Cerebellar cortex (tissue), 1 donor: ENCODE data around the gene HOXB4.

Source experiments
- DNase-seq: peaks from one replicate; pipeline ENCODE4 v3.0.0-alpha.2; 2015; ENCODE audit warnings: low spot score

HOXB4 gene

DNA sequence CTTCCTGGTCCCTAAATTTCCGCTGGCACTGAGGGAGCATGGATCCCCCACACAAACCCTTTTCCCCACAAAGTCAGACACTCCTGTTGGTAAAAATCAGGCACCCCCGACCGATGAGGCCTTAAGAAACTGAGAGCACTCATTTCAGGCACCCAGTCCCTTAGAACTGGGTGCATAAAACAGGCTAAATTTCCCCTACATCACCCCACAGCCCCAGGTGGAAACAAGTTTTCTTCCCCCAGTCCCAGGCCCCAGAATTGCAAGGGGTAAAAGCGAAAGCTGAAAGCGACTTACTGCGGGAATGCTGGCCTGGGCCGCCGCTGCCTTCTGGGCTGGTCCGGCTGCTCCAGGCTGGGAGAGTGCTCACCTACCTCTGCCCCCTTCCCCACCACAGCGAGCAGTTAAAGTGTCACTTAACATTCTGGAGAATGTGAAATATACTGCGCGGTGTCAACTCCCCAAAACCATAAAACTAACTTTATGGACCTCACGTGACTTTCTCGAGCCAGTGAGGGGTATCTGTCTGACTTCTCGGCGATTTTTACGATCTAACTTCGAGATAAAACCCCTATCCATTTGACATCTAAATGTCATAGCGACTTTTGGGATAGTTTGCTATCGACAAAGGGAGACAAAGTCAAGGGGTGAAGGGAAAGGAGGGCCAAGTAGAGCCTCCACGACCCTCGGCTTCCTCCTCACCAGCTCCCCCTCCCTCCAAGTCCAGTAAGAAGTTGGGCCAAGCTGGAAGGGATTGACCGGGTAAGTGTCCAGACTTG is 11.9 kb upstream of the HOXB4 start, which contains the start of gene HOXB3:
Gene HOXB3, minus strand, starts transcription at position 411 of the 776 bp plus-strand sequence. CDS start 37,767 bp downstream, outside the sequence.
- DNase-seq: no peak

DNA sequence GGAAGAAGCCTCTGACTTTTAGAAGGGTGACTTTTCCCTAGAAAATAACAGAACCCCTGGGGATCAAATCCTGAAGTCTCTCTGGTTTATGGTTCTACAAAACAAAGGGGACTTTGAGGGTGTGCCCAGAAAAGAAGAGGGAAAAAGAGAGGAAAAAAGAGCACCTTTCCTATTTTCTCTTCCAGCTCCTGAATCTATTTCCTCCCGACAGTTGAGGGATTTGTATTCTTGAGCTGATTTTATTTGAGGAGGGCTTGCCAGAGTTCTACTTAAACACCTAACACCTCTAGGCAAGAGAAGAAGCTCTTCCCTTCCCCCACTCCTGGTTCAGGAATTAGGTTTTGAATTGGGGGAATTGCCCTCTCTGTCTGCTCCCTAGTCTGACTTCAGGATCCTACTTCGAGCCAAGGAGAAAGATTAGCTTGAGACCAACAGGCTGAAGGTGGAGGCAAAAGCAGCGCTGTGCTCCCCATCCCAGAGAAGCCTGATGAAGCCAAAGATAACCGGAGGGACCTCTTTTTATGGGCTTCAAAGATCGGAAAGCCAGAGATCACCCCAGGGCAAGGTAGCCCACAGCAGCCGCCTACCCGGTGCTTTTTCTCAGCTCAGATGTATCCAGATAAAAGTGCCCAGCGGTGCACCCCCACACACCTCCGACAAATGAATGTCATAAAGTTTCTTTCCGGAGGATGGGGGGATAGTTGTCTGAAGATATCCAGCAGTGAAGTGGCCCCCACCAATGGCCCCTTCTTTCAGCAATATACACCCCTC is 11.1 kb upstream of the HOXB4 start:
- no peak for DNase-seq

DNA sequence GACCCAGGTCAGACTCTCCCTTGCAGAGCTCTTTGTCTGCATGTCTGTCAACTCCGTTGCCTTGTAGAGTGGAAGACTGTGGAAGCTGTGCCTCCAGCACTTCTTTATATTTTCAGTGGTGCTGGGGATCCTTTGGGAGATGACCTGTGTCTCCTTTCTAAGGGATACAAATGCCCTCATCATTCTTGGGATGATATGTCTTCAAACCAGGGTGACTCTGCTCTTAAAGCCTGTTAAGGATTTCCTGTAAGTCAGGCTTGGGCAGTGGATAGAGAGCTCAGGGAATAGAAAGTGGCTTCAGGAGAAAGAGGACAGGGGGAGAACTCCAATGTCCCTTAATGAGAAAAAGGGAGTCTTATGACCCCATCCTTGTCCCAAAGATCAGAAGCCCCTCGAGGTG is 10.4 kb upstream of the HOXB4 start:
- no peak for DNase-seq

DNA sequence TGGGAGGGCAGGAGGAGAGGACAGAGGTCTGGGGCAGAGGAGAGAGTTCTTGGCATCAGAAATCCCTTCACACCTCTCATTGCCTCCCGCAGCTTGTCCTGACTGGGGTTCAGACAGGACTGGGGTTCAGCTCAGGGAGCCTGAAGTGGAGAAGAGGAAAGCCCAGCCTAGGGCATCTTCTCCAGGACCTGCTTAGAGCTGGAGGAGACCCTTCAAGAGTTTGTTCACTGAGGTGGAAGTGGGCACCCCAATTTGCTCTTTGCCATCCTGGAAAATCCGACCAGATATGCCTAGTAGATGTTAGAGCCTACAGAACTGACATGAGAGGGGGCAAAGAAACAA is 9.9 kb upstream of the HOXB4 start:
- DNase-seq: no peak

DNA sequence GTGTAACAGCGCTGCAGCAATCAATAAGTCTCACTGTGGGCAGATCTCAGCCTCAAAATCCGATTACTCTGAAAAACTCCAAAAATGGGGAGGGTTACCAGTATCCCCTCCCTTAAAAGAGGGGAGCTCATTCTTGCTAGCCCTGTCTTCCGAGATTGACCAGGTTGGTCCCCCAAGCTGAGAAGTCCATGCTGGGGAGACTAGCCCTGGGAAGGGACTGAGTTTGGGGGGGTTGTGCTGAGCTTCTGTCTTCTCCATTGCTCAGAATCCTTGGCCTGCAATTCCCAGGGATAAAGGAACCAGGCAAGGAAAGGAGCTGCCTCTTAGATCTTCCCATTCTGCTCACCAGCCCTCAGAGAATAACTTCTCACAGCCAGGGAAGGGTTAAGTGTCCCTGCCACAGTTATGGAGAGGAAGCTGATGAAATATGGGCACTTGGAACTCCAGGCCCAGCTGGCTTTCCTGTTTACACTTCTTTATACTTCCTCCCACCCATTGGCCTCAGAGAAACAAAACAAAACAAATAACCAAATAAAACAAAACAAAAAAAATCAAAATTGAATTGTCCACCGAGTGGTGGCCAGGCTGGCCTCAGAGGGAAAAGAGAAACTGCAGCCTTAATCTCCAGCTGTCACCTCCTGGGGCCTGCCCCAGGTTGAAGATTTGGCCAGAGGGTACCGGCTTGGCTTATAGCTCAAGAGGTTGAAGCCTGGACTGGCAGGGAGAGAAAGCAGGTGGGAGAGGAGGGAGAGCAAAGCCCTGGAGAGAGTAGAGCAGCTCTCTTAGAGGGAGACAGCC is 9.3 kb upstream of the HOXB4 start:
- no peak for DNase-seq

DNA sequence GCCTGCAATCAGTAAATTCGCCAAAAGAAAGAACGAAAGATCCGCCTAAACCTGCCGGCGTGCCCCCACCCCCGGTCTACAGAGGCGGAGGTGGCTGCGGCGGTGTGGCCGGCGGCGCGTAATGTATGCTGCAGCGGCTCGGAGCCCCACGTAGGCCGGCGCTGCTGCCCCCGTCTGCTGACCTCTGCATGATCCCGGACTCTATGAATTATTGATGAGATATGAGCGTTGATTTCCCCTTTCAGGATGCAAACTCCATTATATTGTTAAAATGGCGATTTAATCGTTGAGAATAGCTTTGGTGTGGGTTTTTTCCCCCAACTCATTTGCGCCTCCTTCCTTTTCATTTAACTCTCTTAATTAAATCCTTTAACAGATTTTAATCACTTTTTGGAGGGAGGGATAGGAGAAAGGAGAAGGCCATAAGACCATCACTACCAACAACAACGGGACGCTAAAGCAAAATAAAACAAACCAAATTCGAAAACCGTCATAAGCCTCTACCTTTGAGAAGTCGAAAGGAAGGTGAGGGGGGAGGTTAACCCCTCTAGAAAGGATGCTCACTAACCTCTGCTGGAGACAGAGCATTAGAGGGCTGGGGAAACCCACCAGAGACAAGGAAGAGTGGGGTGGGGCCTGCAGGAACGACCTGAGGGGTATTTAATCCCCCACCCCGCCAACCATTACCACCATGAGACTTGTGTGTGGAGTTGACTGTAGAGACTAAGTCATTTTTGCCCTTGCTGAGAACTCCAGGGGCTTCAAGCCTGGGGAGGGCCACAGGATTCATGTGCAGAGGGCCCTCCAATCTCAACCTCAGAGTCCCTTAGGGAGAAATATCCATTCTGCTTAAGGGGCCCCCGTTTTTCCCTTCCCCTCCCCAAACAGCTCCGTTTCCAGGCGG is 8.5 kb upstream of the HOXB4 start:
- no peak for DNase-seq

DNA sequence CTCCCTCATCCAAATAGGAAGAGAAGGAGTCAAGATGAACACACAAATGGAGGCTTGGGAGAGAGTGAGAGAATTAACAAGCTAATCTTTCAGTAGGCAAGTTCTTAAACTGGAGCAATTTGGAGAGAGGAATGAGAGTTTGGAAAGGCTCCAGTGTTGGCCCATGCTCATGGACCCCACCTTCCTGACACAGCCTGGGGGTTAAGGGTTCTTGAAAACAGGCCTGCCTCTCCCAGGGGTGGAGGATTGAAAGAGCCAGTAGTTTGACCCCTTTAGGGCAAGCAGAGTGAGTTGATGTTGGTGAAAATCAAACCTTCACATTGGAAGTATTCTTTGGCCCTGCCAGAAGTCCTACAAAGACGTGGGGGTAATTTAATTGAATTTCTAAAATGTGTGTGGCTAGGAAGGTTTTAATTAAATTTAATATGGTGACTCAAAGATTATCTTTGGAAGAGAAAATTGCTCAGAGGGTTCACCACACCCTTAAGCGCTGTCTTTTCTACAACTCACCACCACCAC is 6.1 kb upstream of the HOXB4 start:
- no peak for DNase-seq

DNA sequence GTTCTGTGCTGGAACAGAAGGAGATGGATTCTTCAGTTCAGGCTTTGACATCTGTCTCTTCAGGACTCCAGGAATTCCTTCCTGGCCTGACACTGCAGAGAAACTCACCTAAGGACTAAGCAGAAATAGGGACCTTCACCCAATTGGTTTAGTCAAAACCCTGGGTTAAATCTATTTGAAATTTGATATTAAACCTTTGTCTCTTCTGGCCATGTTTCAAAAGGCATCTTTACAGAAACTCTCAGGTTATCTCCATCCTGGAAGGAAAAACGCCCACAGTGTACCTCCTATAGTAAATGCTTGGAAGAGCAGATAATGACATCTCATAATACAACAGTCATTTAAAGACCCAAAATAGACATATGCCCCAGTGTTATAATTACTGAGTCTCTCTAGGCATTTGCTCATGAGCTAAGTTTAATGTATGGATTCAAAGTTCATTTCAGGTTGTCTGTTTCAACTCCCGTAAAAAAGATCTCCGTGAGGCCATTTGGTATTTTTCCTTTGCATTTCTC is 5.6 kb upstream of the HOXB4 start:
- no peak for DNase-seq

DNA sequence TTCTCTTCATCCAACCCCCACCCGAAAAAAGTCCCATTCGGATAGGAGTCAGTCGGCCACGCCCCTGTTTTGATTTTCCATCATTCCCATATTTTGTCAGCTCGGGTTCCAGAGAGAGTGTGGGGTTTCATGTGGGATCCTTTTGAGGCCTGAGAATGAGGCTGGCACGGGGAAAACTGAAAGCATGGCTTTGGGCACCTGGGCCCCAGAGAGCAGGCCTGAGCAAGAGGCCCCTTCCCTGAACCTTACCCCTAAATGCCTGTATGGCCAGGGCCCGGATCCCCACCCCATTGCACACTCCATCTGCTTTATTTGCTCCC is 4.6 kb upstream of the HOXB4 start:
- DNase-seq: no peak

DNA sequence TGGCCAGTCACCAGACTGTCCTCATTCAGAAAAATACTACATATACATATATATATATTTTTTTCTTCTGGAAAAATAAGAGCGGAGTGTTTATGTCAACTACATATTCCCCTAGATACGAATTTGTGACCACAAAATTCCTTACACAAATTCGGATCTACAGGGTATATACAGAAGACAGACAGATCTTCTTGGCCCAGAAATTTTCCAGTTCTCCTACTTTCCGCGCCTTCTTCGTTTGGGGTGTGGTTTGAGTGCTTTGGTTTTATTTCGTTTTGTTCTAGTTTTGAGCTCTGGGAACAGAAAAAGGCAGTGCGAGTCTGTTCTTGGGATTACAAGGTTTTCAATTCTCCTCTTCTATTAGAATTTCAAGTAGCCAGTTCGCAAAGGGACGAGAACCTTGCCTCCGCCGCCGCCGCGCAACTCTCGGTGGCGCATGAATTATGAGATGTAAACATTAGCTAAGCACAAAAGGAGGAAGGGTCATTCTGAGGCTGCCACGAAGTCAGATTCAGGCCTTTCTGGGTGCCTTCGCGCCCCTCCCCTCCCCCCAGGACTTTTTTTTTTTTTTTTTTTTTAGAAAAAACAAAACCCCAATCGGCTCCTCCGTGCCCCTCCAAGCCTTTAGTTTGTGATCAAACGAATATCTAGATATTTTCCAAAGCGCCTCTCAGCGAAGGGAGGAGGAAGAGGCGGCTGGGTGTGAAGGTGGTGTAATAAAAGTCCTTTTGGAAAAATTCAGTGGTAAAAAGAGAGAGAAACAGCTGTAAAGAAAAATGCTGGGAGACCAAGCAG is 1.8 kb upstream of the HOXB4 start:
- no peak for DNase-seq

DNA sequence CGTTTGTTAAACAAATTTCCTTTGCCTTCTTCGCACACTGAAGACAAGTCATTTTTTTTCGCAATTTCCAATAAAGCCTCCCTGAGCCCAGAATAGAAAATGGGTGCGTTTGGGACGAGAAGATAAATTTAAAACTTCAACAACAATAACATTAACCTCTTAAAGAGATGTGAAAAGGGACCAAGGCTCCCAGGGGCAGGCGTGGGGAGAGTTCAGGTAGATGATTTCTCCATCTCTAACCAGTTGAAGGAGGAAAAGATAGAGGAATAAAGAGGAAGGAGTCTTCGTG is 1.3 kb upstream of the HOXB4 start:
- no peak for DNase-seq

DNA sequence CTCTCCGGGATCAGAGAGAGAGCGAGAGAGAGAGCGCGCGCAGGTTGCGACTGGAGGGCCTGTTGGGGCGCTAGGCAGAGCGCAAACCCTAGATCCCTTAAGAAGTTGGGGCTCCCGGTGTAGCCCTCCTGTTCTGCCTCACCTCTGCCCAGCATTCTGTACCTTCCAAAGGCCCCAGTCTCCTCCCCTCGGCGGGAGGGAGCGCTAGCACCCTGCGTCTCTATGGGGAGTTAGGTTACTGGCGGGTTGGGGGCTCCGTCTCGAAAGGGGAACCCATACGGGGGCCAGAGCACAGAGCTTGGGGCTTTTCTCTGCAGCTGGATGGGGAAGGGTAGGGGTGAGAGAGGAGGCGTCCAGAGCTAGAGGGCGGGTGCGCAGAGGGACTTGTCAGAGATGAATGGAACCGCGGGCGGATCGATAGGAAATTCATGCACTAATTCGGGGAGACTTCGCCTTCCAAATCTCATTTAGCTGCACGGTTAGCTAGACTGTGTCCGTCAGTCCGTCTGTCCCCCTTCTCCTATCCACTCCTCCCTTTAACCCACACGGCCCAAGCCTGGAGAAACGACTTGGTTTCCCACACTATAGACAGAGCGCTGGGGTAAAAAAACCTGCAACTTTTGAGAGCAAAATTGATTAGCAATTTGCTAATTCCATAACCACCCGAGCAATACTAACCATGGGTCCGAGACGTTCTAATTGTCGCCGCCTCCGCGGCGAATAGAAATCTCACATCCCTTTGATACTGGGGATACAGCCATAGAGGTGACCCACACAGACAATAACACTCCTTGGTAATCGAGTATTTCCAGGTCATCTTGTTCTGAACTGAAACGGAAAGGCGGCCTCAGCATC is 693 bp upstream of the HOXB4 start:
- no peak for DNase-seq

DNA sequence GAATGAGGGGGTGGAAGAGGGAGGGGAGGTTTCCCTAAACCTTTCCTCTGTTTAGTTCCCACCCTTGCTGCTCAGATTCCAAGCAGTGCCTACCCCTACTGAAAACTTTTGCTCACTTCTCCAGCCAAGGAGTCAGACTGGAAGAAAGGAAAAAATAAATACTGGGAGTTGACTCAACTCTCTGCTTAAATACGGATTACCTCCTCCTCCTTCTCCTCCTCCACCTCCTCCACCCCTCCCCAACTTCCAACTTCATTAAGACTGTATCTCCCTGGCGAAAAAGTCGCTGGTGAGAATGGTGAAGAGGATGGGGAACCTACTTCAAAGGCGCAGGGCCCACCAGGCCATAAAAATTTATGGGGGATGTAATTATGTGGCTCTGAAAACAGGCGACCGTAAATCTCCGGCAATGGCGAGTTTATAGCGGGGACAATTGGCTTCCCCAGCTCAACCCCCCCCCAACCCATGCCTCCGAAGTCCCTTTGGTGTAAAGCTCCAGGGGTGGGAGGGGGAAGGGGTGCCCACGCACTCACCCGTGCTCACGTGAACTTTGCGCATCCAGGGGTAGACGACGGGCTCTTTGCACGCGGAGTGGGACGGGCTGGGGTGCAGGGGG is 712 bp downstream of the HOXB4 start:
- no peak for DNase-seq

DNA sequence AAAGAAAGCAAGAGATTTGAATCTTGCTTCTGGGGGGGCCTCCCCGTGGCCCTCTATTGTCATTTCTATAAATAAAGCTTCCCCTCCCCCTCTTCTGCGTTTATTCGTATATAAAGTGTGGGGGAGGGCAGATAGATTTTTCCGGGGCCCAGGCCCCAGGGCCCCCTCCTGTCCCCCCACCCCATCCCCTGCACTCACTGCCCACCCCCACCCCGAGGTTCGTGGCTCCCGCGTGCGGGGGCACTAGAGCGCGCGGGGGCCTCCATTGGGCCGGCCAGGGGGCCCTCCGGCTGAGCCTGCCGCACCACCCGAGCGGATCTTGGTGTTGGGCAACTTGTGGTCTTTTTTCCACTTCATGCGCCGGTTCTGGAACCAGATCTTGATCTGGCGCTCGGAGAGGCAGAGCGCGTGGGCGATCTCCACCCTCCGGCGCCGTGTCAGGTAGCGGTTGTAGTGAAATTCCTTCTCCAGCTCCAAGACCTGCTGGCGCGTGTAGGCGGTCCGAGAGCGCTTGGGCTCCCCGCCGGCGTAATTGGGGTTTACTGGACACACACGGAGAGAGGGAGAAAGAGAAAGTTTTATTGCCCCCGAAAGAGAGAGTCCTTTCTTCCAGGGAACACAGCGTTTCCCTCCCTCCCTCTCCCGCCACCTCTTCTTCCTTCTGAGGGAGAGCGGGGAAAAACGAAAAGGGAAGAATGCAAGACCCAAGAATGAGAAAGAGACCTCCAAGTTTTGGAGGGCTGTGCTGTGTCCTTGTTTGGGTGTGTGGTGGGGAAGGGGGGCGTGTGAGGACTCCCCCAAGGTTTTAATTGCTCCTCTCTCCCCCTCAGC is 1.5 kb downstream of the HOXB4 start:
- DNase-seq: no peak

DNA sequence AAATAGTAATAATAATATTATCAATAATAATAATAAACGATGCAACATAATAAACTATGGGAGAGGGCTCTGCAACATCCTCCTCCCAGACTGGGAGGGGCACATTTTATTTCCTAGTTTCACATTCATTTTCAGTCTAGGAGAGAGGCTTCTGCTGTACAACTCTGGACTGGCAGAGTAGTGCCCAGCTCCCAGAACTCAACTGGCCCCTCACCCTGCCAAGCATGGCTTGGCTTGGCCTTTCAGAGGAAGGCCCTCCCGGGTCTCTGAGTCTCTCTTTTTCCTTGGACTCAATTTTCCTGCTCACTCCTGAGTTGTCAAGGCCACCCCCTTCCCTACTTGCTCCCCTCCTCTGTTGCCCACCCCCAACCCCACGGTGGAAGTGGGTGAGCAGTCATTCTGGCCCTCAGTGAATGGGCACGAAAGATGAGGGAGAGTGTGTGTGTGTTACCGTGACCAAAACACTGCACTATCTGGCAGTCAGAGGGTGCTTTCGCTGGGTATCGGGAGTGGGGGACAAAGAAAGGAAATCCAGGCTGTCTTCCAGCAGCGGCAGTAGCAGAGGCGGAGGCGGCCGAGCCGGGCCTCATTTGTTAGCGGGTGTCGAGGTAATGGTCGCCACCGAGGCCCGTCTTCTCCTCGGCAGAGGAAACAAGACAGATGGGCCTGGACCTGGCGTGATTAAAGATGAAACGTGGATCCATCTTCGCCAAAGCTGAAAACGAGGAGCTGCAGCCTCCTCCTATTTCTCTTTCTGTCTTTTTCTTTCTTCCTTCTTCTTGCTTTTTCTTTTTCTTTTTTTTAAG is 2.3 kb downstream of the HOXB4 start:
- DNase-seq: no peak

DNA sequence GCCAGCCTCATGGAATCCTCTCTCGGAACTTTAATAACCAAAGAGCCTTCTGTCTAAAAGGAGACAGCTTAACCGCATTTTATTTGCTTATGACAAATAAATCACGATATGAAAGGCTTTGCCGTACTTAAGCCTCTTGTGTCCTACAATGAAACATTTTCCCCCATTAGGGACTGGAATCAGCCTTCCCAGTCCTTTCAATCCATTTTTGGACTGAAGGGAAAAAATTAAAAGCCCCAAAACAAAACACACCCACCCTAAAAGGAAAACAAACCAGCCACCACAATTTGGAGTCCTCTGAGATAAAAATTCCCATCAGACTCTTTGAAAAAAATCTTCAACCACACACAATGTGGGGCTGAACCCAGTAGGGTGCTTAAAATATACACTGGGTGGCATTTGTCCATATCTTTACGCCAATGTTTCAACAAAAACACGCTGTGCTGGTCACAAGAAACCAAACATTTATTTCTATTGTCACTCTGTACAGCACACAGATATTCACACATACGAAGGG is 3.0 kb downstream of the HOXB4 start:
- no peak for DNase-seq

DNA sequence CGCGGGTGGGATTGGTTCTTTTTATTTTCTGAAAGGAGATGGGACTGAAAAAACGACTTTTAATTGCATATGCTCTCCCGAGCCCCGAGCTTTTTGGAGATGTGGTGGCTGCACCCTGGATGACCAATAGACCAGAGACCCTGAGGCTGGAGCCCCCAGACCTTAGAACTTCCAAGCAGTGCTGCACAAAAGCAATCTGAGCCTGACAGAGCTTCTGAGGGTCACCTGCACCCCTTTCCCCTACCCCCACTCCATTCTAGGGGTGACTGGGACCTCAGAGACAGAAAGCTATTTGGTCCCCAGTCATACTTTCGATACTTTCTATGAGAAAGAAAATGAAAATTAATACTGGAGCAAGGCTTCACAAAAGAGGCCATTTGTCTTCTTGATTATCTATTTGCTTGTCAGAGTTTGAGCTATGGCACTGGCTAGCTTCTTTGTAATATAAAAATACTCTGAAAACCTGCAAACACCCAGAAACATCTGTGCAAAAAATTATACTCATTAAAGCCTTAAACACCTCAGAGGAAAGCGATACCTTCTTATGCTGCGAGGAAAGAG is 3.6 kb downstream of the HOXB4 start:
- no peak for DNase-seq
